Lower lobe of right lung (tissue), 2 donors: ENCODE results near the gene SEC24D. TPM values are rescaled to one million over a fixed set of nuclear protein-coding genes. Genes with fewer than 3 reads are reported as not detected.

Experiments
- ATAC-seq, 2 donors: fragments of 200-7000 bp; cut with Tn5 transposase; one replicate each; pipeline ENCODE4 v1.9.1; 2020 to 2022; ENCODE audit warnings: mild to moderate bottlenecking in 2 of 2, moderate library complexity in 2 of 2
- DNase-seq: peaks from one replicate; pipeline ENCODE4 v3.0.0-alpha.2; 2020
- H3K27ac ChIP-seq: fragments of 200-600 bp; one replicate; pipeline ENCODE4 v1.8.0; 2022
- H3K27me3 ChIP-seq: fragments of 200-600 bp; one replicate; pipeline ENCODE4 v1.8.0; 2022; ENCODE audit warnings: low read depth
- H3K36me3 ChIP-seq: fragments of 200-600 bp; one replicate; pipeline ENCODE4 v1.8.0; 2022; ENCODE audit warnings: mild to moderate bottlenecking
- H3K4me1 ChIP-seq: fragments of 200-600 bp; one replicate; pipeline ENCODE4 v1.8.0; 2022
- H3K4me3 ChIP-seq: fragments of 200-600 bp; one replicate; pipeline ENCODE4 v1.8.0; 2022; ENCODE audit warnings: mild to moderate bottlenecking
- H3K9me3 ChIP-seq: fragments of 200-600 bp; one replicate; pipeline ENCODE4 v1.8.0; 2022
- intact Hi-C: fragments of 100-400 bp; cut with DNase I; formaldehyde crosslinking; loops from one replicate; pipeline ENCODE4 v1.11.0; 2022
- total RNA-seq: library from RNA; stranded (reverse); fragmentation: NEBNext Ultra II Directional; extraction: Animal tissue kit (Norgen Biotek cat#: 25700); gene quantifications from one replicate; pipeline ENCODE4 v1.2.1, GENCODE V29; 2021
- TF ChIP-seq, protein P1 (sequence below): fragments of 200-600 bp; IDR thresholded peaks from one replicate; pipeline ENCODE4 v1.8.0; 2022; ENCODE audit warnings: antibody characterized with exemption, mild to moderate bottlenecking
- donor health status: DM: no; HTN: yes; CAD: no; lungs with severe emphysema.

The SEC24D gene
- total RNA-seq, 1 donor from 2014 or later, result 45.7 TPM

- Histone ChIP-seq H3K4me3 (no peak overlapping the region), H3K4me1 (no peaks in the 10 kb centered on the region), H3K27me3 (no peaks in the 10 kb centered on the region), H3K9me3 (no peaks in the 10 kb centered on the region), H3K27ac (no peak overlapping the region), H3K36me3 (no peaks in the 10 kb centered on the region)
- TF ChIP-seq, protein P1, sequence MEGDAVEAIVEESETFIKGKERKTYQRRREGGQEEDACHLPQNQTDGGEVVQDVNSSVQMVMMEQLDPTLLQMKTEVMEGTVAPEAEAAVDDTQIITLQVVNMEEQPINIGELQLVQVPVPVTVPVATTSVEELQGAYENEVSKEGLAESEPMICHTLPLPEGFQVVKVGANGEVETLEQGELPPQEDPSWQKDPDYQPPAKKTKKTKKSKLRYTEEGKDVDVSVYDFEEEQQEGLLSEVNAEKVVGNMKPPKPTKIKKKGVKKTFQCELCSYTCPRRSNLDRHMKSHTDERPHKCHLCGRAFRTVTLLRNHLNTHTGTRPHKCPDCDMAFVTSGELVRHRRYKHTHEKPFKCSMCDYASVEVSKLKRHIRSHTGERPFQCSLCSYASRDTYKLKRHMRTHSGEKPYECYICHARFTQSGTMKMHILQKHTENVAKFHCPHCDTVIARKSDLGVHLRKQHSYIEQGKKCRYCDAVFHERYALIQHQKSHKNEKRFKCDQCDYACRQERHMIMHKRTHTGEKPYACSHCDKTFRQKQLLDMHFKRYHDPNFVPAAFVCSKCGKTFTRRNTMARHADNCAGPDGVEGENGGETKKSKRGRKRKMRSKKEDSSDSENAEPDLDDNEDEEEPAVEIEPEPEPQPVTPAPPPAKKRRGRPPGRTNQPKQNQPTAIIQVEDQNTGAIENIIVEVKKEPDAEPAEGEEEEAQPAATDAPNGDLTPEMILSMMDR, result no peak
- intact Hi-C loops, result no loop called here
- DNase-seq, result no peak
- no peak for ATAC-seq
These were observed 13.0 kb upstream of the SEC24D start for GRCh38 chr4:118848901-118849300.

- intact Hi-C loops, result no loop called here
- no peak overlapping the region for H3K4me3 ChIP-seq
- no peaks in the 10 kb centered on the region for H3K4me1 ChIP-seq
- H3K27ac ChIP-seq, result no peak overlapping the region
- DNase-seq (no peak), ATAC-seq (no peak)
- H3K9me3 ChIP-seq, result no peaks in the 10 kb centered on the region
- TF ChIP-seq, protein P1, result no peak
- H3K36me3 ChIP-seq, result no peaks in the 10 kb centered on the region
- no peaks in the 10 kb centered on the region for H3K27me3 ChIP-seq
These were observed 12.3 kb upstream of the SEC24D start for GRCh38 chr4:118848242-118848641.

- TF ChIP-seq, protein P1, result no peak
- ATAC-seq (no peak), DNase-seq (no peak)
- no peaks in the 10 kb centered on the region for H3K27me3 ChIP-seq
- H3K4me1 ChIP-seq, result no peaks in the 10 kb centered on the region
- no peaks in the 10 kb centered on the region for H3K9me3 ChIP-seq
- intact Hi-C loops, result no loop called here
- no peaks in the 10 kb centered on the region for H3K36me3 ChIP-seq
- H3K4me3 ChIP-seq, result no peak overlapping the region
- H3K27ac ChIP-seq, result no peak overlapping the region
These were observed 11.1 kb upstream of the SEC24D start for GRCh38 chr4:118846979-118847378.

DNA sequence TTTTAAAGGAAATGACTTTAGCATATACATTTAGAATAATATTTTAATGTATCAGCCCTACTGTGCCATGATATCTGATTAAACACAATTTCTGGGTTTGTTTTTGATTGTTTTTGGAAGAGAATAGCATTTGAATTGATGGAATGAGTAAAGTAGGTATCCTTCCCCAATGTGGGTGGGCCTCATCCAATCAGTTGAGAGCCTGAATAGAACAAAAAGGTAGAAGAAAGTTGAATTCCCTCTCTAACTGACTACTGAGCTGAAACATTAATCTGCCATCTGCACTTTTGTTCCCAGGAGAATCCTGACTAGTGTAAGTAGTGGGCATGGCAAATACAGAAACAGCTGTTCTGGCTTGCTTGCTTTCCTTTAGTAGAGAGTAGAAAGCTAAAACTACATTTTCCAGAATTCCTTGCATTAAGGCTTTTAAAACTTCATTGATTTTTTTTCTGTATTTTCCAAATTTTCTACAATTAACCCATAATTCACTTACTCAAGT, 9.7 kb upstream of the SEC24D start:
- ATAC-seq, result no peak
- Histone ChIP-seq H3K4me3 (no peak overlapping the region), H3K27me3 (no peaks in the 10 kb centered on the region), H3K36me3 (no peaks in the 10 kb centered on the region), H3K9me3 (no peaks in the 10 kb centered on the region), H3K4me1 (no peaks in the 10 kb centered on the region), H3K27ac (no peak overlapping the region)
- no peak for DNase-seq
- intact Hi-C loops, result no loop called here
- TF ChIP-seq, protein P1, result no peak

DNA sequence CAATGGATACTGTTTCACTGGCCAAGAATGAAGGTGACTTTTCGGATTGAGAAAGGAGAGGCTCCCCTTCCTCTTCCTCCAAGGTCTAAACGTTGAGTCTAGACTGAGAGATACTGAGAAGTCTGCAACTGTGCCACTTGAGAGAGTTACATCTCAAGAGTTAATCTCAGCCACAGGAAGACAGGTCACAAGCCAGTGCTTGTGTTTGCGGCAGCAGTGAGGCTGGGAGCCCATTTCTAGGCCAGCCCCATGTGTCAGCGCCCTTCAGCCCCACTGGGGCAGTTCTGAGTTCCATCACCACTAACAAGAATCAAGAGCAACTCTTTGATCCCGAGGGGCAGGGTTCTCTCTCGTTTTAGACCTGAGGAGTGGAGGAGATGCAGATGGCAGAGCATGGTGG, 7.3 kb upstream of the SEC24D start:
- TF ChIP-seq, protein P1, result no peak
- intact Hi-C loops, result no loop called here
- H3K4me3 ChIP-seq, result no peak overlapping the region
- DNase-seq (no peak), ATAC-seq (no peak)
- H3K27ac ChIP-seq, result no peak overlapping the region
- no peaks in the 10 kb centered on the region for H3K27me3 ChIP-seq
- H3K4me1 ChIP-seq, result no peaks in the 10 kb centered on the region
- no peaks in the 10 kb centered on the region for H3K36me3 ChIP-seq
- no peaks in the 10 kb centered on the region for H3K9me3 ChIP-seq

DNA sequence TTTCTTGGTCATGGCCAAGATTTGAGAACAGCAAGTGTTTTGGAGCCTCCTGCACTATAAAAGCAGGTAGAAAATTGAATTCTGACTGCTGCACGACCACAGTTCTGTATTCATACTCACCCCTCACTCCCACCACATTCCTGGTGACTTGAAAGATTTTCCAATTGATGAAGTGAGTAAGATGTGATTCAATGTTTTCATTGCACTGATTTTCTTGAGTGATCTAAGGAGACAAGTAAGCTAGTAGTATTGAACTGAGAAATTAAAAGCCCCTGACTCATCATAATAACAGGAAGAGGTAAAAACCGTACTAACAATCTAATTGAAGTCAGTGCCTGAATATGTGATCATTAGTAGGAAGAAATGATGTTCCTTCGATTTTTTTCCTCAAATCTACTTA, 6.1 kb upstream of the SEC24D start:
- no peaks in the 10 kb centered on the region for H3K27me3 ChIP-seq
- H3K9me3 ChIP-seq, result no peaks in the 10 kb centered on the region
- H3K4me3 ChIP-seq, result no peak overlapping the region
- H3K36me3 ChIP-seq, result no peaks in the 10 kb centered on the region
- H3K4me1 ChIP-seq, result no peaks in the 10 kb centered on the region
- no peak overlapping the region for H3K27ac ChIP-seq
- ATAC-seq (no peak), DNase-seq (no peak)
- intact Hi-C loops, result no loop called here
- TF ChIP-seq, protein P1, result no peak
